Endothelial cell of umbilical vein (primary cell): ENCODE results near the gene LRRC14B.

Source experiments
- CTCF ChIP-seq, 2 donors: IDR thresholded peaks; 1 replicate in 1 of 2; 2 replicates in 1 of 2; pipeline ENCODE4 v1.5.1; 2011; ENCODE audit warnings: low read length in 2 of 2, mild to moderate bottlenecking in 2 of 2, moderate library complexity in 2 of 2, control low read depth in 1 of 2, inconsistent platforms in 1 of 2, low read depth in 1 of 2; ENCODE audit not compliant: insufficient read depth in 1 of 2; ENCODE audit errors: extremely low read depth in 1 of 2
- EZH2 ChIP-seq: IDR thresholded peaks from 2 replicates; pipeline ENCODE4 v1.6.1; 2012; ENCODE audit warnings: borderline replicate concordance, low read depth, mild to moderate bottlenecking, moderate library complexity, low read length, inconsistent platforms; ENCODE audit not compliant: severe bottlenecking
- MYC ChIP-seq: IDR thresholded peaks from one replicate; pipeline ENCODE4 v1.6.1; 2011; ENCODE audit warnings: mild to moderate bottlenecking, low read depth, low read length

DNA sequence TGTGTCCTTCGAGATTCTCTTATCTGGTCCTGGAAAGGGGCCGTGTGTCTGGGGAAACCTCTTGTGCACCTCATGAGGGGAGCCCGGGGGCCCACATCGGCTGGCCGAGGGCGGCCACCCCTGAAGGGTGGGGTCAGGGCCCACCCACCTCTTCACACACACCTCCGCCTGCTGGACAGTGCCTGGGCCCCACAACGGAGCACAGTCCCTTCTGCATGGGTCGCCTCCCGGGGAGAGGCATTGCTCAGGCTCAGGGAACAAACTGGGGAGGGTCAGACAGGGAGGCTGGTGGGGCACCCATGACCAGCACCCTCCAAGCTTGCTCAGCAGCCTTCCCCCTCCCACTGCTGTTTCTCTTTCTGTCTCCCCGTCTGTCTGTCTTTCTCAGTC, 1.3 kb upstream of the LRRC14B start:
- TF ChIP-seq MYC = no peak
- no peak for TF ChIP-seq CTCF (IDR thresholded peaks at IDR 0.05; ENCODE audit: extremely low read depth in 1 of 2, insufficient read depth in 1 of 2, low read depth in 1 of 2, low read length in 2 of 2)
- no peak for TF ChIP-seq EZH2
